Cardiac muscle cell (in vitro differentiated cells and primary cell): ENCODE data around the gene SH2D4B. TPM values are rescaled to one million over a fixed set of nuclear protein-coding genes. Genes with fewer than 3 reads are reported as not detected.

Experiments
- DNase-seq, 2 donors: peaks; one replicate each; pipeline versions ENCODE4 v3.0.0 to v3.0.0-alpha.2; 2010 to 2017; ENCODE audit warnings: low read depth in 1 of 2, low spot score in 1 of 2
- H3K27ac ChIP-seq: fragments of 200-600 bp; sonication (generic); 2 replicates; pipeline ENCODE4 v1.5.1; 2016
- H3K27me3 ChIP-seq: fragments of 200-600 bp; sonication (generic); 2 replicates; pipeline ENCODE4 v1.6.0; 2016; ENCODE audit warnings: control low read depth
- H3K36me3 ChIP-seq: fragments of 200-600 bp; sonication (generic); 2 replicates; pipeline ENCODE4 v1.5.1; 2016; ENCODE audit warnings: control low read depth
- H3K4me1 ChIP-seq: fragments of 200-600 bp; sonication (generic); 2 replicates; pipeline ENCODE4 v1.8.1; 2017; ENCODE audit warnings: low read depth, mild to moderate bottlenecking, mixed run types
- H3K4me3 ChIP-seq: fragments of 200-600 bp; sonication (generic); 2 replicates; pipeline ENCODE4 v1.5.1; 2016; ENCODE audit warnings: mild to moderate bottlenecking
- H3K9me3 ChIP-seq: fragments of 200-600 bp; sonication (generic); 2 replicates; pipeline ENCODE4 v1.5.1; 2017; ENCODE audit warnings: low read depth, mild to moderate bottlenecking, control low read depth
- CTCF ChIP-seq: IDR thresholded peaks from 2 replicates; pipeline ENCODE4 v1.5.1; 2012; ENCODE audit warnings: low read depth, mild to moderate bottlenecking, low read length
- polyA plus RNA-seq: library from polyadenylated mRNA; unstranded; fragments of >200 nt; fragmentation: Nextera tagmentation; extraction: Ambion mirVana; gene quantifications from 2 replicates; pipeline ENCODE4 v1.2.1, GENCODE V29; 2016
- total RNA-seq: library from RNA; depleted of rRNA; stranded (reverse); fragments of >200 nt; gene quantifications from 2 replicates; pipeline ENCODE4 v1.2.3, GENCODE V29; 2016

The SH2D4B gene
- total and polyA plus RNA-seq, 2 experiments from 2014 or later: not detected

DNA sequence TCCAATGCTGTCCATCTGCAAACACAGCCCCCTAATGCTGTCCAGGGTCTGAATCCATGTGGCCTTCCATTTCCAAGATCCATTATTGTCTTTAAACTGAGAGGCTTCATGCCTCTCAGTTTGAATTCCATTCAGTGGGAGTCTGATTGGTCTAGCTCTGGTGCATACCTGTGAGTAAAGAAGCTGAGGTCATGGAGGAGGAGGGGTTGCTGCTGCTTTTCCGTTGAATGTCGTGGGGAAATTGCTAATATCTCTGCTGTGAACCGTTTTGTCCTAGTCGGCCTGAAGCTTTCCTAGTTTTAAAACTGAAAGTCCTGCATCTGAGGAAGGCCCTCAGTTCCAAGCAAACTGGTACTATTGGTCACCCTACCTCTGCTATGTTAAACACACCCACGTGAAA, 17.7 kb downstream of the SH2D4B start:
- no peak for TF ChIP-seq CTCF
- Histone ChIP-seq H3K27ac (no peak overlapping the region), H3K4me3 (no peak overlapping the region), H3K36me3 (no peaks in the 10 kb centered on the region), H3K27me3 (no peaks in the 10 kb centered on the region), H3K9me3 (no peaks in the 10 kb centered on the region), H3K4me1 (no peaks in the 10 kb centered on the region)
- no peak for DNase-seq

DNA sequence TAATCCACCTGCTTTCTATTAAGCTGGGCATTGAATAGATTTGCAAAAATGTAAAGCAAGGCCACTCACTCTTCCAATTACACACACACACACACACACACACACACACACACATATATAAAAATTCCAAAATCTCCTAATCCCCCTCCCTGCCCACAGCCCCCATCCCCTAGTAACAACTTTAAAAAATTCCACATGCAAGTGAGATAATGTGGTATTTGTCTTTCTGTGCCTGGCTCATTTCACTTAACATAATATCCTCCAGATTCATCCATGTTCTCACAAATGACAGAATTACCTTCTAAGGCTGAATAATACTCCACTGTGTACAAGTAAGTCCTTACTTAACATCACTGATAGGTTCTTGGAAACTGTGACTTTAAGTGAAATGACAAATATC, 24.2 kb downstream of the SH2D4B start:
- Histone ChIP-seq H3K27me3 (no peaks in the 10 kb centered on the region), H3K9me3 (no peaks in the 10 kb centered on the region), H3K4me3 (no peak overlapping the region), H3K36me3 (no peaks in the 10 kb centered on the region), H3K27ac (no peak overlapping the region), H3K4me1 (no peaks in the 10 kb centered on the region)
- no peak for DNase-seq
- TF ChIP-seq CTCF: no peak

- no peak for TF ChIP-seq CTCF
- H3K4me1 ChIP-seq: no peaks in the 10 kb centered on the region
- no peak overlapping the region for H3K4me3 ChIP-seq
- H3K27me3 ChIP-seq: no peaks in the 10 kb centered on the region
- no peaks in the 10 kb centered on the region for H3K36me3 ChIP-seq
- no peak for DNase-seq
- H3K27ac ChIP-seq: no peak overlapping the region
- H3K9me3 ChIP-seq: no peaks in the 10 kb centered on the region
These were observed 29.6 kb downstream of the SH2D4B start for GRCh38 chr10:80567292-80567691.

GRCh38 chr10:80569131-80569895, 31.6 kb downstream of the SH2D4B start:
- Histone ChIP-seq H3K4me1 (no peaks in the 10 kb centered on the region), H3K9me3 (no peaks in the 10 kb centered on the region), H3K27me3 (no peaks in the 10 kb centered on the region), H3K4me3 (no peak overlapping the region), H3K27ac (no peak overlapping the region), H3K36me3 (no peaks in the 10 kb centered on the region)
- DNase-seq: no peak
- TF ChIP-seq CTCF: no peak

DNA sequence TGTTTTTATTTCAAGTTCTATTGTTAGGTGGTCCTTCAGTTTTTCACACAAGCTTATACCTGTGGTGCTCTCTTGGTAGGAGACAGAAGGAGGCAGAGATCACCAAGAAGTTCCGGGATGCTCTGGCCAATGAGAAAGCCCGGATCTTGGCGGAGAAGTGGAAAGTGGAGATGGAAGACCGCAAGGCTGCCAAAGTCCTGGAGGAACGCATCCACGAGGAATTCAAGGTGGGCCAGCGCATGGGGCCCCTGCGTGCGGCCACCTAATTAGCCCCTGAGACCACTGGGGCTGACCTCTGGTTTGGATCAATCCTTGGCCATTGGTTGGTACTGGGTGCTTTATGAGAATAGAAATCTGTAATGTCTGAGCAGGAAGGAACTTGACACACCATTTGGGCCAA, 33.6 kb downstream of the SH2D4B start:
- TF ChIP-seq CTCF: no peak
- Histone ChIP-seq H3K4me1 (no peaks in the 10 kb centered on the region), H3K4me3 (no peak overlapping the region), H3K27ac (no peak overlapping the region), H3K9me3 (no peaks in the 10 kb centered on the region), H3K36me3 (no peaks in the 10 kb centered on the region), H3K27me3 (no peaks in the 10 kb centered on the region)
- DNase-seq: no peak
